ENCODE measurements around the gene MKRN1.

MKRN1 gene

GRCh38 chr7:140447841-140448240 lies 31.5 kb downstream of the MKRN1 start:
- TF ChIP-seq, protein P1, sequence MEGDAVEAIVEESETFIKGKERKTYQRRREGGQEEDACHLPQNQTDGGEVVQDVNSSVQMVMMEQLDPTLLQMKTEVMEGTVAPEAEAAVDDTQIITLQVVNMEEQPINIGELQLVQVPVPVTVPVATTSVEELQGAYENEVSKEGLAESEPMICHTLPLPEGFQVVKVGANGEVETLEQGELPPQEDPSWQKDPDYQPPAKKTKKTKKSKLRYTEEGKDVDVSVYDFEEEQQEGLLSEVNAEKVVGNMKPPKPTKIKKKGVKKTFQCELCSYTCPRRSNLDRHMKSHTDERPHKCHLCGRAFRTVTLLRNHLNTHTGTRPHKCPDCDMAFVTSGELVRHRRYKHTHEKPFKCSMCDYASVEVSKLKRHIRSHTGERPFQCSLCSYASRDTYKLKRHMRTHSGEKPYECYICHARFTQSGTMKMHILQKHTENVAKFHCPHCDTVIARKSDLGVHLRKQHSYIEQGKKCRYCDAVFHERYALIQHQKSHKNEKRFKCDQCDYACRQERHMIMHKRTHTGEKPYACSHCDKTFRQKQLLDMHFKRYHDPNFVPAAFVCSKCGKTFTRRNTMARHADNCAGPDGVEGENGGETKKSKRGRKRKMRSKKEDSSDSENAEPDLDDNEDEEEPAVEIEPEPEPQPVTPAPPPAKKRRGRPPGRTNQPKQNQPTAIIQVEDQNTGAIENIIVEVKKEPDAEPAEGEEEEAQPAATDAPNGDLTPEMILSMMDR (IDR thresholded peaks at IDR 0.05; ENCODE audit: low read depth, low read length), result no peak
- no peak overlapping the region for H3K4me3 ChIP-seq (ENCODE audit: low read depth, low read length)

GRCh38 chr7:140446467-140446866 lies 32.8 kb downstream of the MKRN1 start:
- H3K4me3 ChIP-seq (ENCODE audit: low read depth, low read length), result no peak overlapping the region
- TF ChIP-seq, protein P1 (IDR thresholded peaks at IDR 0.05; ENCODE audit: low read depth, low read length), result no peak

- no peak overlapping the region for H3K4me3 ChIP-seq (ENCODE audit: low read depth, low read length)
- TF ChIP-seq, protein P1 (IDR thresholded peaks at IDR 0.05; ENCODE audit: low read depth, low read length), result no peak
Observed at GRCh38 chr7:140441519-140441918, 37.8 kb downstream of the MKRN1 start.

GRCh38 chr7:140440593-140440992 lies 38.7 kb downstream of the MKRN1 start:
- TF ChIP-seq, protein P1 (IDR thresholded peaks at IDR 0.05; ENCODE audit: low read depth, low read length), result no peak
- H3K4me3 ChIP-seq (ENCODE audit: low read depth, low read length), result no peak overlapping the region

GRCh38 chr7:140439359-140439758 lies 39.9 kb downstream of the MKRN1 start:
- H3K4me3 ChIP-seq (ENCODE audit: low read depth, low read length), result no peak overlapping the region
- TF ChIP-seq, protein P1 (IDR thresholded peaks at IDR 0.05; ENCODE audit: low read depth, low read length), result no peak

GRCh38 chr7:140435252-140435895 lies 43.9 kb downstream of the MKRN1 start:
- H3K4me3 ChIP-seq (ENCODE audit: low read depth, low read length), result 0 out of 2 replicates have a peak overlapping the region, but pooled peaks have one; percentile 18
- TF ChIP-seq, protein P1 (IDR thresholded peaks at IDR 0.05; ENCODE audit: low read depth, low read length), result no peak

- no peak overlapping the region for H3K4me3 ChIP-seq (ENCODE audit: low read depth, low read length)
- TF ChIP-seq, protein P1 (IDR thresholded peaks at IDR 0.05; ENCODE audit: low read depth, low read length), result no peak
Observed at GRCh38 chr7:140433396-140433795, 45.9 kb downstream of the MKRN1 start.

Data from WI38 (cell line).